Fibroblast of mammary gland (primary cell): ENCODE results near the gene ADH6.

ENCODE experiments used
- DNase-seq: peaks from one replicate; pipeline ENCODE4 v3.0.0-alpha.2; 2010; ENCODE audit warnings: low read depth
- H3K4me3 ChIP-seq: 2 replicates; pipeline ENCODE4 v1.5.1; 2011; ENCODE audit warnings: low read depth, mild to moderate bottlenecking, low read length, moderate library complexity; ENCODE audit not compliant: control insufficient read depth
- TF ChIP-seq, protein P1 (sequence below): conservative IDR thresholded peaks from 2 replicates; pipeline ENCODE4 v1.5.1; 2011; ENCODE audit warnings: low read depth, low read length, inconsistent platforms; ENCODE audit not compliant: control insufficient read depth, insufficient read depth

ADH6 gene

GRCh38 chr4:99179178-99179577, 39.9 kb downstream of the ADH6 start:
- no peak for DNase-seq
- TF ChIP-seq, protein P1, sequence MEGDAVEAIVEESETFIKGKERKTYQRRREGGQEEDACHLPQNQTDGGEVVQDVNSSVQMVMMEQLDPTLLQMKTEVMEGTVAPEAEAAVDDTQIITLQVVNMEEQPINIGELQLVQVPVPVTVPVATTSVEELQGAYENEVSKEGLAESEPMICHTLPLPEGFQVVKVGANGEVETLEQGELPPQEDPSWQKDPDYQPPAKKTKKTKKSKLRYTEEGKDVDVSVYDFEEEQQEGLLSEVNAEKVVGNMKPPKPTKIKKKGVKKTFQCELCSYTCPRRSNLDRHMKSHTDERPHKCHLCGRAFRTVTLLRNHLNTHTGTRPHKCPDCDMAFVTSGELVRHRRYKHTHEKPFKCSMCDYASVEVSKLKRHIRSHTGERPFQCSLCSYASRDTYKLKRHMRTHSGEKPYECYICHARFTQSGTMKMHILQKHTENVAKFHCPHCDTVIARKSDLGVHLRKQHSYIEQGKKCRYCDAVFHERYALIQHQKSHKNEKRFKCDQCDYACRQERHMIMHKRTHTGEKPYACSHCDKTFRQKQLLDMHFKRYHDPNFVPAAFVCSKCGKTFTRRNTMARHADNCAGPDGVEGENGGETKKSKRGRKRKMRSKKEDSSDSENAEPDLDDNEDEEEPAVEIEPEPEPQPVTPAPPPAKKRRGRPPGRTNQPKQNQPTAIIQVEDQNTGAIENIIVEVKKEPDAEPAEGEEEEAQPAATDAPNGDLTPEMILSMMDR: no peak
- no peak overlapping the region for H3K4me3 ChIP-seq

DNA sequence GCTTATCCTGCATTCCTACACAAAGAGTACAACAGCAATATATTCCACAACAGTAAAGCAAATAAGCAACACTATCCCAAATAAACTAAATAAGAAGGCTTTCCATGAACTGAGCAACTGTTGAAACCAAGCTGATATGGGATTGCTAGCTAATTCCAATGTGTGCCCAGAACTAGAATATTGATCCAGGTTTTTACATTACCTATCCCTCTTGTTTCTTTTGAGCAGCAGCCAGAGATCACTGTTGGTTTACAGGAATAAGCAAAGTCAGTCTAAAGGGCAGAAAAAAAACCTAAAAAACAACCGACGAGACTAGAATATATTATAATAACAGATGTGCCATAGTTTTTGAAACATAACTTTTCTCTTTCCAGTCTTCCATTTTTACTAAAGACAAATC, 52.5 kb downstream of the ADH6 start:
- H3K4me3 ChIP-seq: no peak overlapping the region
- TF ChIP-seq, protein P1: no peak
- DNase-seq: no peak

- H3K4me3 ChIP-seq: no peak overlapping the region
- DNase-seq: no peak
- TF ChIP-seq, protein P1: no peak
These were observed 53.1 kb downstream of the ADH6 start for GRCh38 chr4:99165978-99166377.

- TF ChIP-seq, protein P1: no peak
- H3K4me3 ChIP-seq: no peak overlapping the region
- no peak for DNase-seq
These were observed 57.5 kb downstream of the ADH6 start for GRCh38 chr4:99161373-99162099.

- DNase-seq: peak; percentile 24
- H3K4me3 ChIP-seq: no peak overlapping the region
- TF ChIP-seq, protein P1: peak; percentile 32
These were observed 59.3 kb downstream of the ADH6 start for GRCh38 chr4:99159699-99160098.

GRCh38 chr4:99157478-99157935, 61.5 kb downstream of the ADH6 start:
- DNase-seq: no peak
- H3K4me3 ChIP-seq: no peak overlapping the region
- TF ChIP-seq, protein P1: no peak
